Muscle layer of colon (tissue), 2 donors: ENCODE results near the gene C5orf15.

ENCODE experiments used
- H3K27ac ChIP-seq: one replicate; pipeline ENCODE4 v1.7.0; 2013; ENCODE audit warnings: low read depth, mild to moderate bottlenecking, low read length, moderate library complexity
- H3K27me3 ChIP-seq, 2 donors: one replicate each; pipeline ENCODE4 v1.7.0; 2013; ENCODE audit warnings: low read length in 2 of 2, mild to moderate bottlenecking in 2 of 2; ENCODE audit not compliant: insufficient read depth in 2 of 2, control insufficient read depth in 1 of 2
- H3K36me3 ChIP-seq: one replicate; pipeline ENCODE4 v1.7.0; 2013; ENCODE audit warnings: mild to moderate bottlenecking, low read length; ENCODE audit not compliant: insufficient read depth
- H3K4me1 ChIP-seq: one replicate; pipeline ENCODE4 v1.7.0; 2013; ENCODE audit warnings: mild to moderate bottlenecking, low read length; ENCODE audit not compliant: insufficient read depth
- H3K4me3 ChIP-seq, 2 donors: one replicate each; pipeline ENCODE4 v1.7.0; 2013; ENCODE audit warnings: low read length in 2 of 2, low read depth in 1 of 2, mild to moderate bottlenecking in 1 of 2, moderate library complexity in 1 of 2
- H3K9ac ChIP-seq: one replicate; pipeline ENCODE4 v1.7.0; 2013; ENCODE audit warnings: low read length
- H3K9me3 ChIP-seq: one replicate; pipeline ENCODE4 v1.7.0; 2013; ENCODE audit warnings: mild to moderate bottlenecking, low read length
- donor health status: abdominal sarcoma.
- donor health status: Adenocarcinoma of cecum.

Gene C5orf15

DNA sequence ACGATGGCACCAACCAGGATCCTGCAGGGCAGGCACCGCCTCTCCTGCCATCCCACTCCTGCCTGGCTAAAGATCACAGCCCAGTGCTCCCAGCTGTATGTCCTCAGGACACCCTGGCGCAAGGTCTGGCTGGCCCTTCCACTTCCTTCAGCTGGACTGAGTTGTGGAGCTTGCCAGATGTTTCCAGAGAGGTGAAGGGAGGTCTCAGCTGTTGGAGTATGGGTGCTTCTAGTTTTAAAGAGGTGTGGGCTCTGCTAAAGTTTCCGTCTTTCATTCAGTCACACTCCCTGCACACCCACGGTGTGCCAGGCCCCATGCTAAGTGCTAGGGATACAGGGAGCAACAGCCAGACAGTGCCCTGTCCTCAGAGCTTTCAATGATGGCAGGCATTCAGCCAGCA lies 34.1 kb downstream of the C5orf15 start:
- Histone ChIP-seq H3K9ac (no peak overlapping the region), H3K27me3 (no peaks in the 10 kb centered on the region), H3K36me3 (no peaks in the 10 kb centered on the region), H3K9me3 (no peaks in the 10 kb centered on the region), H3K4me3 (no peak overlapping the region), H3K4me1 (no peaks in the 10 kb centered on the region), H3K27ac (no peak overlapping the region)

DNA sequence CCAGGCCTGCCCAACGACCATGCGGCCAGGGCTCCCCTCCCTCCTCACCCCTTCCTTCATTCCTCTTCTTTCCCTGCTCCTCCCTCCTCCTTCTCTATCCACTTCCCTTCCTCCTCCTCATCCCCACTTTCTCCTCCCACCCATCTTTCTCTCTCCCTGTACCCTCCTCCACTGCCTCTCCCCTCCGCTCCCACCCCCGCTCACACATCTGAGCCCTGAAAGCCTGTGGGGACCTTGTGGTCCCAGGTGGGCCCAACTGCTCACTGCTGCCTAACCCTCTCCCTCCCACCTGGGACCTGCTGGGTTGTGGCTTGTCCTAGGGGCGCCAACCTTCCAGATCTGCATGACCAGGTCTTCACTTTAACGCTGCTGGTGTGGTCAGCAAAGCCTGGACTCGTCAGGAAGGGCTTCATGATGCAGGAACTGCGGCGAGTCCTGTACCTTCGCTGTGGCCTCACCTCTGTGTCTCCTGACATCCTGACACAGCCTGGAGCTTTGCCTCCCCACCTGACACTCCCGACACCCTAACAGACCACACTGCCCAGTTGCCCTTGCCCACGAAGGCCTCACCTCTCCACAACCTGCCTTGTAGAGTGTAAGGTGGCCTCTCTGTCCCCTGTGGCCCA lies 34.6 kb downstream of the C5orf15 start:
- Histone ChIP-seq H3K36me3 (no peaks in the 10 kb centered on the region), H3K27me3 (no peaks in the 10 kb centered on the region), H3K27ac (no peak overlapping the region), H3K4me1 (no peaks in the 10 kb centered on the region), H3K9me3 (no peaks in the 10 kb centered on the region), H3K4me3 (no peak overlapping the region), H3K9ac (no peak overlapping the region)

DNA sequence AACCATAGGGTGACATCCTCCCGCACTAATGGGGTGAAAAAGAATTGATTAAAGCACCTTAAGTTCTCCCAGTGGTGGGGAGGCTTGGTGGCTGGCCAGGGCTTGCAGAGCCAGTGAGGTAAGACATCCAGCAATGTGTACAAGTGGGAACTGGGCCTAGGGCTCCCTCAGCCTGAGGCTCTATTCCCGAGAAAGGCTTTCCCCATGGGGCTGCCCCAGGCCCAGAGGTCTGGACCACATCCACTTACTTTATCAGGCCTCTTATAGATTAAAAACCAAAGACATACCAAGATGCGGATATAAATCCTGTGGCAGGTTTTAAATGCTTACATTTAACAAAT lies 35.3 kb downstream of the C5orf15 start:
- Histone ChIP-seq H3K4me3 (no peak overlapping the region), H3K36me3 (no peaks in the 10 kb centered on the region), H3K4me1 (no peaks in the 10 kb centered on the region), H3K9me3 (no peaks in the 10 kb centered on the region), H3K27ac (no peak overlapping the region), H3K9ac (no peak overlapping the region), H3K27me3 (no peaks in the 10 kb centered on the region)

DNA sequence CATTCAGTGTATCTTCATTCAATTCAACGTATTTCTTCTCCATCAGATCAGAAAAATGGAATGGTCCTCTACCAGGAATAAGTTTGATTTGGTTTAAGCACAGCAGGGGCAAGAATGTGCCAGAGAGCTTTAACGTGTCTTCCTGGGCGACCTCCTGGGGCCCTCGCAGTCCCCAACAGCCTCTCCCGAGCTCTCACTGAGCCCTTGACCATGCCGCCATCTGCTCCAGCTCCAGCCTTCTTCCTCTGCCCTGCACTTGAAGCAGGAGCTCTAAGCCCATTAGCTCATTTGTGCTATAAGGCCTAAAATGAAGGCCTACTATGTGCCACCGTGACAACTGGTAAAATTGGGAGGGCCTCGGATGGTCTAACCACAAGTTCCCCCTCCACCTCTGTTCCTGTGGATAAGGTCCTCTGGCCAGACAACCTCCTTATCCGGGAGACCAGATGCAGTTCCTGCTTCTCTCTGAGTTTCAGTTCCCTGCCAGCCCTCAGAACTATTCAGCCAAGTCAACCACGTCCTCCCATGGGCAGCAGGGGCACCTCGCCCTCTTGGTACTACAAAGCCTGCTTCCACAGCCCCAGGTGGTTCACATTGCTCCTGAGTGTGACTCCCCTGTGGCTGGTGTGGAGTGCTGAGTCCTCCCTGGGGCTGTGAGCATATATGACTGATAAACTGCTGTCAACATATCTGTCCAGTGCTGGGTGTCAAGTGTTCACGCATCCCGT lies 35.8 kb downstream of the C5orf15 start:
- Histone ChIP-seq H3K4me1 (no peaks in the 10 kb centered on the region), H3K36me3 (no peaks in the 10 kb centered on the region), H3K27me3 (no peaks in the 10 kb centered on the region), H3K27ac (no peak overlapping the region), H3K4me3 (no peak overlapping the region), H3K9me3 (no peaks in the 10 kb centered on the region), H3K9ac (no peak overlapping the region)

DNA sequence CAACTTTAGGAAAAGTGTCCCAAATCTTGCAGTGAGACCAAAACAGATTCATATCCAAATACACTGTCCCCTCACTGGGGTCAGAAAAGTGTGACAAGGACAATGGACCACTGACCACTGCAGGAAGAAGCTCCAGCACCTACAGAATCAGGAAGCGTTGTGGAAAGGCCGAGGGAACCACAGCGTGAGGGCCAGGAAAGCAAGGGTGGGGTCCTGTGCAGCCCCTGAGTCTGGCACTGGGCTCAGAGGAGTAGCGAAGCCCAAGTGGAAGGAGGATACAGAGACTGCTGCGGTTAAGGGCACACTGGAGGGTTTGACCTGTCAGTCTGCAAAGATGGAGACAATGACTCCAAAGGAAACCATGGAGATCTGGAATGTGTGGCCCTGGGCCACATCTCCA lies 36.9 kb downstream of the C5orf15 start:
- no peaks in the 10 kb centered on the region for H3K36me3 ChIP-seq
- H3K9me3 ChIP-seq: no peaks in the 10 kb centered on the region
- H3K9ac ChIP-seq: no peak overlapping the region
- H3K27me3 ChIP-seq: no peaks in the 10 kb centered on the region
- H3K4me3 ChIP-seq: no peak overlapping the region
- no peak overlapping the region for H3K27ac ChIP-seq
- peaks cover 5% of the 10 kb centered on the region for H3K4me1 ChIP-seq

DNA sequence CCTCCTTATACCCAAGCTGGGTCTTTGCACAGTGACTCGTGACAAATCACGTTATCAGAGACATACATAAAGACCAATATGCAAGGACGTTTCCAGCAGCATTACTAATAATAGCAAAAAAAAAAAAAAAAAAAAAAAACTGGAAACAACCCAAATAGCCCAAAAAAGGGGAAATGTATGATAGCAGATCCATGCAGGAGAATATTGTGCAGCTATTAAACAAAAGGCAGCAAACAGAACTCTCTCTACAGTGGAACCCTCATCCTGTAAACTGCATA lies 37.7 kb downstream of the C5orf15 start:
- Histone ChIP-seq H3K36me3 (no peaks in the 10 kb centered on the region), H3K9me3 (no peaks in the 10 kb centered on the region), H3K4me1 (peaks cover 6% of the 10 kb centered on the region), H3K9ac (no peak overlapping the region), H3K27ac (no peak overlapping the region), H3K27me3 (no peaks in the 10 kb centered on the region), H3K4me3 (no peak overlapping the region)

DNA sequence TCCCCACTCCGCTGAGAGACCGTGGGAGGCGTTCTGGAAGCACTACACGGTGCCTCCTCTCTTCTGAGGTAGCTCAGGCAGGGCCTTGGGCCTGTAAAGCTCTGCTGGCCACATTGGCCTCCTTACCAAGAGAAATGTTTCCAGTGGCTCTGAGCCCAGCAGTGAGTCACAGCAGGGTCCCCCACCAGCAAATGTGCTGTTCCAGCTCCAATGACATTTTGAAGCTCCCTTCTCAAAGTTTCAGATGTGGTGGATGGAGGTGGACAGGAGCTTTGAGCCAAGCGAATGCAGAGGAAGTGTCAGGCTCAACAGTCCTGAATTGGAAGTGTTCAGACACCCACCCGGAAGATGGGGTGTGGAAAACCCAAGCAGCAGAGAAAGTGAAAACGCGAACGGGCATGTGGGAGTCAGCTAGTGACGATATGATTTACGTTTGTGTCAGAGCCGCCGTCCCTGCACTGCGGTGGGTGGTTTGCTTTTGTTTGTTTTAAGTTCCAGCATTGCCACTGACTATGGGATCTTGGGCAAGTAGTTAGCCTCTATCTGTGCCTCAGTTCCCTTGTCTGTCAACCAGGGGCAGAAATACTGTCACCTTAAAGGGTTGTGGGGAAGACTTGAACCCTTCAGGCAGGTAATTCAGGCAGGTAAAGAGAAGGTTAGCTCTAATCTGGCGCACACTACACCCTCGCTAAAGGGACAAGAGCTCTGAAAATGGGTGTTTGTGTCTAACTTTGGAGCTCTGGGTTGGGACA lies 38.2 kb downstream of the C5orf15 start:
- Histone ChIP-seq H3K9me3 (no peaks in the 10 kb centered on the region), H3K9ac (no peak overlapping the region), H3K27me3 (no peaks in the 10 kb centered on the region), H3K4me3 (no peak overlapping the region), H3K4me1 (peaks cover 6% of the 10 kb centered on the region), H3K27ac (no peak overlapping the region), H3K36me3 (no peaks in the 10 kb centered on the region)

DNA sequence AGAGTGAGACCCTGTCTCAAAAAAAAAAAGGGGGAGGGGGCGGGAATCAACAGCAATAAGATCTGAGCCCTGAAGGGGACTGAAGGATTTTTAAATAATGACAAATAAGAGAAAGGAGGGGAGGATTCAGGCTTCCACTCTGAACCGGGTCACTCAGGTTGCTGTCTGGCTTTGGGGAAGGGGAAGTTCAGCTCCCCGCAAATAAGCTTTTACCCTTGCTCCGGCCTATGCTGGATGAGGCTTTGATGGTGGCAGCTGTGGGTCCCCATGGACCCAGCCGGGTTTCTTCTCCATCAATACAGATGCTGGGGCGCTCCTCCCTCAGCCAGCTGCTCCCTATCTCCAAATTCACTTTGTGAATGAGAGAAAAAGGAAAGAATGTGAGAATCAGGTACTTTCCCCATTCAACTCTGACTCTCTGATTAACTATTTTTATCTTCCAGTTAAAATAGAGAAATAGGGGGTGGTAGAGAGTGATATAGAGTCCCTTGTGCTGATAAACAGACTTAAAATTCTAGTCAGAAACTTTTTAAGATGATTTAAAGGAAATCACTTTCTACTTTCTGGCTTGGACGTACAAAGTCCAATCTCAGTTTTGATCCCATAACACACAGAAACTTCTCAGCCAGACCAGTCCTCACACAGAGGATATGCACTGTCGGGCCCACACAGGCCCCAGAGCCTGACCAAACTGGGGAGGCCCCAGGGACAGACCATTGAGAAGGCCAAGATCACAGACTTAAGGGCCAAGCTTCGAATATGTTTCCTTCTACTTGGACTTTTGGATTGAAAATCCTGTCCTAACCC lies 39.6 kb downstream of the C5orf15 start:
- no peaks in the 10 kb centered on the region for H3K9me3 ChIP-seq
- no peak overlapping the region for H3K9ac ChIP-seq
- H3K27ac ChIP-seq: no peak overlapping the region
- peaks cover 6% of the 10 kb centered on the region for H3K4me1 ChIP-seq
- H3K27me3 ChIP-seq: no peaks in the 10 kb centered on the region
- no peak overlapping the region for H3K4me3 ChIP-seq
- H3K36me3 ChIP-seq: no peaks in the 10 kb centered on the region

DNA sequence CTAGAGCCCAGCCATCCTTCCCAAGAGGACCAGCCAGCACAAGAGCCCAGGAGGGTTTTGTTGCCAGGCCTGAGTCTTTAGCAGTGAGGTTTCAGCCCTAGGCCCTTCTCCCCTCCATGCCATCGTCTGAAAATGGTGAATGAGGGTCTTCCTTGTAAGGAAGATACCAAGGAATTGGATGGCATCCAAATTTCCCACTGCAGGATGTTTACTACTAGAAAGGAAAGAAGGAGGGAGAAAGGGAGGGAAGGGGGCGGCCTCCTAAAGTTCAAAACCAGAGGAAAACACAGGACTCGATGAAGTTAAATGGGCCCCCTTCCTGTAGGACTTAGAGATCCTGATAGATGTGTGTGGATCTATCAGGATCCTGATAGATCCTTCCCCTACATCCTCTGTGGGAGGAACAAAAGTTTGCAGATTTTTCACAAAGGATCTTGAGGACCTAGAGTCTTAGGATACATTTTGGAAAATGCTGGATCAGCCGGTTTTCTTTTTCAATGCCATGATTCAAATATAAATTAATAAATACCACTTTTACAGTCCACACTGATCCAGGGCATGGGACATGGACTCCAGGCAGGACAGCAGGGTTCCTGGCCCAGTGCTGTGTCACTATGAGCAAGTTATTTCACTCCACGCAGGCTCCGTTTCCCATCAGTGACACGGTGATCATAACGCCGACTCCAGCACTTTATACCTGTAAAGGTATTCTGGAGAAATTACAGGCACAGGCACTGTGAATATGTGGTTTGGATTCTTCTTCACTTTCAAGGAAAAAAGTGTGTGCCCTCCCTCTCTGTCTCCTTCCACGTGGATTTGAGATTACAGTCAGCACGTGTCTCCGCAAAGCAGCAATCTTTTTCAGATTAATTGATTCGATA lies 40.9 kb downstream of the C5orf15 start:
- Histone ChIP-seq H3K9me3 (no peaks in the 10 kb centered on the region), H3K36me3 (no peaks in the 10 kb centered on the region), H3K4me3 (no peak overlapping the region), H3K27me3 (no peaks in the 10 kb centered on the region), H3K9ac (no peak overlapping the region), H3K27ac (no peak overlapping the region), H3K4me1 (peaks cover 6% of the 10 kb centered on the region)

DNA sequence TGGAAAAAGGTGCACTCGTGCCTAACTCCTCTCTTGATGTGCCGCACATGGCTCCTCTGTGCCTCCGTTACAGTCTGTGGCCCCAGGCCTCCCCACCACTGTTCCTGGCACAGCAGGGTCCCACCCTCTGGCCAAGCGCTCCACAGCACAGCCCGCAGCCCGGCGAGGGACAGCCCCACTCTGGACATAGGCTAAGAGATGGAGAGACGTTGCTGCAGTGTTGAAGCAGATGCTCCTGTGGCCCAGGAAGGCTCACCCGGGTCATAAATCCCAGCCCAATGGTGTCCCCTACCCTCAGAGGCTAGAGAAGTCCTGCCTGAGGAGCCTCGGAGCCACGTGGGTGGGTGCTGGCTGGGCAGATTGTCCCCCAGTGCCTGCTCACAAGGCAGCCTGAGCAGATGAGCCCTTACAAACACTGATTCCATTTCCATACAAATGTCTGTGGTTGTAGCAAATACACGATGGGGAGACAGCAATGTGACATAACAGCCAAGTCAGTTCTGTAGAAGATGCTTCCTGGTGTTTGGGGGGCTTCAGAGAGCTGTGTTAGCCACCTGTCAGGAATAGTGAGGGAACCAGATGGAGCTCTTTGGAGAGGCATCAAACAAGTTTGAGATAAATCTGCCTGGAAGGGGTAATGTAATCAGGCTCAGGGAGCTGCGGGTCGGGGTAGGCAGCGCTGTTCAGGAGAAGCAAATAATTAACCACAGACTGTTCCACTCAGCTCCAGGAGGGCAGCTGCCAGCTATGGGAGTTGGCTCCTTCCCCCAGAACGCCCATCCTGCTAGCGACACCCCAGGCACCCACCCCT lies 41.7 kb downstream of the C5orf15 start:
- H3K36me3 ChIP-seq: no peaks in the 10 kb centered on the region
- H3K27ac ChIP-seq: no peak overlapping the region
- H3K9ac ChIP-seq: no peak overlapping the region
- H3K9me3 ChIP-seq: no peaks in the 10 kb centered on the region
- H3K4me1 ChIP-seq: peaks cover 6% of the 10 kb centered on the region
- no peaks in the 10 kb centered on the region for H3K27me3 ChIP-seq
- H3K4me3 ChIP-seq: no peak overlapping the region
